ENCODE results near the gene E2F2. TPM values are rescaled to one million over a fixed set of nuclear protein-coding genes. Genes with fewer than 3 reads are reported as not detected.

Gene E2F2
- total RNA-seq: 1.9 and 2.7 TPM in 2 replicates

GRCh38 chr1:23530747-23531561 lies at the start of gene E2F2:
Gene E2F2 (minus strand): TSS chr1:23531233. CDS start chr1:23530793, 440 bp downstream.

GRCh38 chr1:23559136-23559984 lies 28.3 kb upstream of the E2F2 start, which contains the start of gene ID3:
Gene ID3 (minus strand): TSS chr1:23559501. CDS start chr1:23559426, 75 bp downstream.

GRCh38 chr1:23483321-23484252 lies 47.4 kb downstream of the E2F2 start, which contains the start of gene ASAP3:
Gene ASAP3 (minus strand): TSS chr1:23484179. CDS start chr1:23484133, 46 bp downstream.

Other genes starting within 250 kb of the E2F2 start
- gene HNRNPR, start 186.9 kb downstream of the E2F2 start, total RNA-seq: 90.4 and 102 TPM in 2 replicates
- gene ZNF436, start 161.4 kb downstream of the E2F2 start, total RNA-seq: 8.1 and 8.9 TPM in 2 replicates
- gene TCEA3, start 106.5 kb downstream of the E2F2 start, total RNA-seq: 0.40 and 0.44 TPM in 2 replicates
- 3.8 and 5.5 TPM in 2 replicates for gene ASAP3, start 47.1 kb downstream of the E2F2 start, total RNA-seq
- gene ID3, start 28.3 kb upstream of the E2F2 start, total RNA-seq: 739 and 789 TPM in 2 replicates
- gene RPL11, start 160.6 kb upstream of the E2F2 start, total RNA-seq: 907 and 978 TPM in 2 replicates
- gene ELOA, start 212.2 kb upstream of the E2F2 start, total RNA-seq: 33.7 and 35.9 TPM in 2 replicates
- 45.3 and 56.3 TPM in 2 replicates for gene PITHD1, start 247.2 kb upstream of the E2F2 start, total RNA-seq